ENCODE measurements around the gene TET2. TPM values are rescaled to one million over a fixed set of nuclear protein-coding genes. Genes with fewer than 3 reads are reported as not detected.

TET2 gene
- polyA plus RNA-seq, 1 experiment: 6.9 TPM

DNA sequence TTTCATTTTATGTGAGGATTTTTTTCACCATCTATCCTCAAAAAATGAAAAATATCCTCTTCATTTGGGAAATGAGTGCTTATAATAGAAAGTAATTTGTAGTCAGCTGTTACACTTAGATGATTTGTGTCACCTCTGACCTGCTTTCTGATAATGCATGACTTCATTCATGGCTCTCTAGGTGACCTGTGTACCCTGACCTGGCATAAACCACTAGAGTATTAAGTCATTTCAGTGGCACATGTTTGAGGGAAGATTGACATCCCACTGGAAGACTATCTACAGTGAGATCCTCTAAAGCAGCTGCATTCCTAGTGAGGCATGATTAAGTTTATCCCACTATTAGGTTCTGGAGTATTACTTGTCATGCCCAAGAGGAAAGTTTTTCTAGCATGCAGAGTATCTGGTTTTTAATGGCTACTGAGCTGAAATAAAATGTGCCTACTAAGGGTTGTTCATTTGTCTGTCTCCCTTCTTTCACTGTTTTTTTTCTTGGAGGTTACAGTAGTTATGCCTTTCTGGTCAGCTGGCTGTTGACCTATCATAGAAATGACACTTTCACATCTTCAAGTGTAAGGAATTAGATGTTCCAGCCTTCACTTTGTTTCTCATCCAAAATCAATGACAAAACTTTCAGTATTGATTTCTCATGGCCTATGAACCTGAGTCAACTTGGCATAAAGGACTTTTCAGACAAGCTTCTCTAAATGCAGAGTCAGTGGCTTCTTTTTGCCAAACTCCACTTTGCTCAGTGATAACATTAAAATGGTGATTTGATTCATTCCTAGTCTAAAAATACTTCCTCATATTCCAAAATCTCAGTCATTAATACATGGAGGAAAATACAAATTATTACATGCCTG, 33.1 kb downstream of the TET2 start:
- no peak for DNase-seq (ENCODE audit: low read depth)
- CTCF ChIA-PET: no interaction called here
- H3K36me3 ChIP-seq (ENCODE audit: control insufficient read depth, insufficient read depth, low read length): no peaks in the 10 kb centered on the region
- H3K4me3 ChIP-seq (ENCODE audit: low read depth, low read length): no peak overlapping the region
- POLR2A ChIA-PET: interaction anchor here (0.7 kb wide), 1 partner anchor 92 kb away, joined by 4 read pairs; no protein-coding TSS in a partner anchor
- no peaks in the 10 kb centered on the region for H3K27me3 ChIP-seq (ENCODE audit: control insufficient read depth, insufficient read depth, low read length)
- TF ChIP-seq, protein P1, sequence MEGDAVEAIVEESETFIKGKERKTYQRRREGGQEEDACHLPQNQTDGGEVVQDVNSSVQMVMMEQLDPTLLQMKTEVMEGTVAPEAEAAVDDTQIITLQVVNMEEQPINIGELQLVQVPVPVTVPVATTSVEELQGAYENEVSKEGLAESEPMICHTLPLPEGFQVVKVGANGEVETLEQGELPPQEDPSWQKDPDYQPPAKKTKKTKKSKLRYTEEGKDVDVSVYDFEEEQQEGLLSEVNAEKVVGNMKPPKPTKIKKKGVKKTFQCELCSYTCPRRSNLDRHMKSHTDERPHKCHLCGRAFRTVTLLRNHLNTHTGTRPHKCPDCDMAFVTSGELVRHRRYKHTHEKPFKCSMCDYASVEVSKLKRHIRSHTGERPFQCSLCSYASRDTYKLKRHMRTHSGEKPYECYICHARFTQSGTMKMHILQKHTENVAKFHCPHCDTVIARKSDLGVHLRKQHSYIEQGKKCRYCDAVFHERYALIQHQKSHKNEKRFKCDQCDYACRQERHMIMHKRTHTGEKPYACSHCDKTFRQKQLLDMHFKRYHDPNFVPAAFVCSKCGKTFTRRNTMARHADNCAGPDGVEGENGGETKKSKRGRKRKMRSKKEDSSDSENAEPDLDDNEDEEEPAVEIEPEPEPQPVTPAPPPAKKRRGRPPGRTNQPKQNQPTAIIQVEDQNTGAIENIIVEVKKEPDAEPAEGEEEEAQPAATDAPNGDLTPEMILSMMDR (IDR thresholded peaks at IDR 0.05; ENCODE audit: insufficient read depth, low read depth, low read length): no peak

DNA sequence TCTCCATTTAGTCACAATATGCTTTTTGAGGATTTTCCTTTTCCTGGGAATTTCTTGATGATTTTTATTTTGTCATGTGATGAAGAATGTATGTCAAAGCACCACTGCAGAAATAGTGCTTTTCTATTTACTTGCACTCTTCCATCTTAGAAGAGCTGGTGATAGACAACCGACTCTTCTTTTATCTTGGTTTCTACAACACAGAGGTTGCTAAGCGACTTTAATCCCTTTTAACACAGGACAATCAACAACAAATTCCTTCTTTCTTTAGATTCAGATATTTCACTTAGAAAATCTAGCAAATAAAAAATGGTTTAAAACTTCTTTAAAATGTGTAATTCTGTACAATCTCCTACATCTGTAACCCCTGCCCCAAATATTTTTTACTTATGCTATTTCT, 34.6 kb downstream of the TET2 start:
- TF ChIP-seq, protein P1 (IDR thresholded peaks at IDR 0.05; ENCODE audit: insufficient read depth, low read depth, low read length): no peak
- no peaks in the 10 kb centered on the region for H3K36me3 ChIP-seq (ENCODE audit: control insufficient read depth, insufficient read depth, low read length)
- CTCF ChIA-PET: no interaction called here
- no peak overlapping the region for H3K4me3 ChIP-seq (ENCODE audit: low read depth, low read length)
- DNase-seq (ENCODE audit: low read depth): no peak
- no peaks in the 10 kb centered on the region for H3K27me3 ChIP-seq (ENCODE audit: control insufficient read depth, insufficient read depth, low read length)
- POLR2A ChIA-PET: no interaction called here

DNA sequence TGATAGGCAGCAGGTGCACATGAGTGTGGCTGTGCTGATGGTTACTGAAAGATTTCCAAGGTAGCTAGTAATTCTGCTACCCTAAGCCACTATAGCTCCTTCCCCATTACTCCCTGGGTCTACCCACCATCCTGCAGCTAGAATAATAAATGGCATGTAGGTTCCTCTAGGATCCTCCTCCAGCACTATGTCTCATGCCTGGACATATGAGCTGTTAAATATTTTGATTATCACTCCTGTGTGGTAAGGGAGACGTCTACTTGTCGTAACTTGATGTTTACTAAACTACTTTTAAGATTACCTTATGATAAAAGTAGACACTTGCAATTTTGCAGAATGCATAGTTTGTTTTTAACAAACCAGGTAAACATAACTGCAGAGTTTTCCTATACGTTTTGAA, 35.5 kb downstream of the TET2 start:
- DNase-seq (ENCODE audit: low read depth): no peak
- TF ChIP-seq, protein P1 (IDR thresholded peaks at IDR 0.05; ENCODE audit: insufficient read depth, low read depth, low read length): no peak
- Histone ChIP-seq H3K36me3 (ENCODE audit: control insufficient read depth, insufficient read depth, low read length) (no peaks in the 10 kb centered on the region), H3K27me3 (ENCODE audit: control insufficient read depth, insufficient read depth, low read length) (no peaks in the 10 kb centered on the region), H3K4me3 (ENCODE audit: low read depth, low read length) (no peak overlapping the region)
- ChIA-PET CTCF (no interaction called here), POLR2A (no interaction called here)

DNA sequence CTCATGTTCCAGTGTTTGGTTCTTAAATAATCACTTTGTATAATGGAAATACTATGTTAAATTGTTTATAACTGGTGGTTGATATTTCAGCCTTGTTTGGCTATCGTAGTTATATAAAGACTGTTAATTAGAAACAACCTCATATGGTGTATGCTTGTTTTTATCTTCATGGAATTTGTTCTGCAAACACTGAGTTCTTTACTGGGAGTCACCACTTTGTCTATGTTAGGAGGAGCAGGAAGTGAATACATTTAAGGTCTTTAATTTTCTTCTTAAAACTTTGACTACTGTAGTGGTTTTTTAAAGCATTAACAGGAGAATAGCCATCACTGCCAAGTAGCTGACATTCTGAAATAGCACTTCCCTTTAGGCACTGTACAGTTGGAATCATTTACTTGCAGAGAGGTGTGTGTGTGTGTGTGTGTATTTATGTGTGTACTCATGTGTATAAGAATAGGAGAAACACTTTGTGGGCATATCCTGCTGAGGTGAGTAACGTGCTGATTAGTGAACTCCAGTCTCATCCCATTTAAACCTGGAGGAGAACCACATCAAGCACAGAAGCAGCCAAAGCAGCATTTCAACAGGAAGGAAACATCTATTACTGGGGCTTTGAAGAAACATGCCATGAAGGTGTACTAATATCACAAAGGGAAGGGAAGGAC, 37.8 kb downstream of the TET2 start:
- no peaks in the 10 kb centered on the region for H3K27me3 ChIP-seq (ENCODE audit: control insufficient read depth, insufficient read depth, low read length)
- no peak for DNase-seq (ENCODE audit: low read depth)
- no peak overlapping the region for H3K4me3 ChIP-seq (ENCODE audit: low read depth, low read length)
- ChIA-PET POLR2A (interaction anchor here (0.6 kb wide), 2 partner anchors 17 to 171 kb away, joined by 3 to 4 read pairs; no protein-coding TSS in a partner anchor), CTCF (interaction anchor here (2.9 kb wide), 1 partner anchor 11 kb away, joined by 10 read pairs; no protein-coding TSS in a partner anchor)
- H3K36me3 ChIP-seq (ENCODE audit: control insufficient read depth, insufficient read depth, low read length): no peaks in the 10 kb centered on the region
- TF ChIP-seq, protein P1 (IDR thresholded peaks at IDR 0.05; ENCODE audit: insufficient read depth, low read depth, low read length): no peak

DNA sequence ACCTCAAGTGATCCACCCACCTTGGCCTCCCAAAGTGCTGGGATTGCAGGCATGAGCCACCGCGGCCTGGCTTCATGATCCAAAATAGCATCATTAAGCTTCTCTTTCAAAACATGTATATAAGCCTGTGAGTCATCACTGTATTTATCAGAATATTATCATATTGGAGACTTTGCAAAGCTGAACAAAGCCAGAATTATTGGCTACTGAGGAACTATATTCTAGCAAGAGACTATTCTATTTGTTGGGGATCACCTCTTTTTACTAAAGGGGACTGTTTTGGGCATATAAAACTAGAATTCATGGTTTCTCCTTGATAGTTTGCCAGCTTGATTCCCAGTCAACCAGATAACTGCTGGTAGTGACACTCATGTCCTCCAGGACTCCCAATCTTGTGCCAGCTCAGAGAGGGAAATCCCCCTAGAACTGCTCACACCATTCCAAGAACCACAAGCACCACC, 40.1 kb downstream of the TET2 start:
- POLR2A ChIA-PET: no interaction called here
- CTCF ChIA-PET: interaction anchor here (2.9 kb wide), 1 partner anchor 9 kb away, joined by 10 read pairs; no protein-coding TSS in a partner anchor
- TF ChIP-seq, protein P1 (IDR thresholded peaks at IDR 0.05; ENCODE audit: insufficient read depth, low read depth, low read length): no peak
- no peaks in the 10 kb centered on the region for H3K36me3 ChIP-seq (ENCODE audit: control insufficient read depth, insufficient read depth, low read length)
- H3K4me3 ChIP-seq (ENCODE audit: low read depth, low read length): no peak overlapping the region
- DNase-seq (ENCODE audit: low read depth): no peak
- H3K27me3 ChIP-seq (ENCODE audit: control insufficient read depth, insufficient read depth, low read length): no peaks in the 10 kb centered on the region
